ENCODE data around the gene TTI1.

The TTI1 gene

DNA sequence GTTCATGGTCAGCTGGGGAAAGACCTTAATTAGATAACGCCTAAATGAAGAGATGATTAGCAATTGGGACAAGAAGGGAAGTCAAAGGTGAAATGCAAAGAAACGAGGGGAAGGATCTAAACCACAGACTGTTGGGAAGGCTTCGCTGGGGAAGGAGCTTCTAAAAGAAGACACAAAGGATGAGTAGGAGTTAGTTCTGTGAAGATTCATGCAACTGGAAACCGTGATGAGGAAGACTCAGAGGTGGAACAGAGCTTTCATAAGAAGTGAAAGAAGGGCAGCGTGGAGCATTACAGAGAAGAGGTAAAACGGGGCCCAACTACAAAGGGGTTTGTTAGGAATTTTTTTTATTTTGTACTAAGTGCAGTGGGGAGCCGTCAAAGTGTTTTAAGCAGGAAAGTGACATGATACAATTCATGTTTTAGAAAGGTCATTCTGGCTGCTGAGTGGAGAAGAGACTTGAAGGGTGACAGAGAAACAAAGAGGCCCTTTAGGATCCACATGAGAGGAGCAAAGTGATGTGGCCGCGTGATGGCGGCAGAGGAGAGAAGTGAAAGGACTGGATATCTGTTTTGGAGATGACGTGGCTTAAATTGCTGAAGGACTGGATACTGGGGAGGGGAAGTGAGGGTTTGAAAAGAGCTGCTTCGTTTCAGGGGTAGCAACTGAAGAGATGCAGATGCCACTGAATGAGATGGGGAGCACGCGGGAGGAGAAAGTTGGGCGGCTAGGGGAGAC lies 33.6 kb downstream of the TTI1 start:
- H3K23ac ChIP-seq (ENCODE audit: low read length): no peak overlapping the region
- no peak overlapping the region for H2BK120ac ChIP-seq (ENCODE audit: low read depth, low read length)
- no peak for DNase-seq
- no peaks in the 10 kb centered on the region for H3K79me1 ChIP-seq (ENCODE audit: low read length)
- H3K4me1 ChIP-seq (ENCODE audit: control insufficient read depth, low read depth, low read length): no peaks in the 10 kb centered on the region
- H2BK5ac ChIP-seq (ENCODE audit: low read length): no peak overlapping the region
- H3K4ac ChIP-seq (ENCODE audit: low read depth, low read length): no peak overlapping the region
- H3K56ac ChIP-seq (ENCODE audit: low read length): no peak overlapping the region
- no peak overlapping the region for H2BK15ac ChIP-seq (replicated peaks; ENCODE audit: low read depth)
- no peak overlapping the region for H3K4me3 ChIP-seq (ENCODE audit: low read length)
- no peak overlapping the region for H4K5ac ChIP-seq (ENCODE audit: low read length)
- no peaks in the 10 kb centered on the region for H3K27me3 ChIP-seq (ENCODE audit: insufficient read depth, low read length, poor library complexity)
- H3K27ac ChIP-seq (ENCODE audit: low read depth, low read length): no peak overlapping the region
- H3K18ac ChIP-seq (ENCODE audit: low read length): no peak overlapping the region
- no peak overlapping the region for H3K4me2 ChIP-seq (ENCODE audit: low read length)
- WGBS (ENCODE audit: extremely low coverage, insufficient coverage, low lambda C conversion rate): no CpG with 5 or more reads among the region's 15 CpGs
- no peaks in the 10 kb centered on the region for H3K79me2 ChIP-seq (ENCODE audit: control insufficient read depth, insufficient read depth, low read length)
- no peak overlapping the region for H2AK5ac ChIP-seq (ENCODE audit: low read length)
- H3K9ac ChIP-seq (ENCODE audit: low read length): no peak overlapping the region
- H4K8ac ChIP-seq (ENCODE audit: low read depth, low read length): no peak overlapping the region
- peaks cover 14% of the 10 kb centered on the region for H3K36me3 ChIP-seq (ENCODE audit: control insufficient read depth, insufficient read depth, low read length)

DNA sequence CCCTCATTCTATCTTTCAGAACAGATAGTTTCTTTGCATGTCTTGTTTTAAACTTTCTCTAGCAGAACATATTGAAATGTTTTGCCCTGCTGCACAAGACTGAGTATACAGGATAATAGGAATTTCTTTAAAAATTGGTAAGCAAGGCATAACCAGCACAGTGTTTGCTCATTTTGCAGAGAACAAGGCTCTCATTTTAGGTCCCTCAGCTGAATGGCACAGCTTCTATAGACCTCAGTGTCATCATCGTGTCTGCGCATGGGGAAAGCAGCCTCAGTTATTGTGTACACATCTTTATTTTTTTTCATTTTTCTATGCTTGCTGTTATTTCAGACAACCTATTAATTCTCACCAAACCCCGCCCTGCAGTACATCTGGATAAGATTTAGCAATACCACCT lies 35.7 kb downstream of the TTI1 start:
- Histone ChIP-seq H3K27ac (ENCODE audit: low read depth, low read length) (no peak overlapping the region), H3K79me1 (ENCODE audit: low read length) (no peaks in the 10 kb centered on the region), H2BK120ac (ENCODE audit: low read depth, low read length) (no peak overlapping the region), H3K4me2 (ENCODE audit: low read length) (no peak overlapping the region), H2AK5ac (ENCODE audit: low read length) (no peak overlapping the region), H3K23ac (ENCODE audit: low read length) (no peak overlapping the region), H3K27me3 (ENCODE audit: insufficient read depth, low read length, poor library complexity) (no peaks in the 10 kb centered on the region), H3K56ac (ENCODE audit: low read length) (no peak overlapping the region), H3K79me2 (ENCODE audit: control insufficient read depth, insufficient read depth, low read length) (no peaks in the 10 kb centered on the region), H2BK15ac (replicated peaks; ENCODE audit: low read depth) (no peak overlapping the region), H3K4me1 (ENCODE audit: control insufficient read depth, low read depth, low read length) (no peaks in the 10 kb centered on the region), H3K4ac (ENCODE audit: low read depth, low read length) (no peak overlapping the region), H4K5ac (ENCODE audit: low read length) (no peak overlapping the region), H4K8ac (ENCODE audit: low read depth, low read length) (no peak overlapping the region), H3K36me3 (ENCODE audit: control insufficient read depth, insufficient read depth, low read length) (peaks cover 14% of the 10 kb centered on the region), H3K18ac (ENCODE audit: low read length) (no peak overlapping the region), H3K4me3 (ENCODE audit: low read length) (no peak overlapping the region), H3K9ac (ENCODE audit: low read length) (no peak overlapping the region), H2BK5ac (ENCODE audit: low read length) (no peak overlapping the region)
- DNase-seq: no peak
- WGBS (ENCODE audit: extremely low coverage, insufficient coverage, low lambda C conversion rate): no CpG with 5 or more reads among the region's 3 CpGs

DNA sequence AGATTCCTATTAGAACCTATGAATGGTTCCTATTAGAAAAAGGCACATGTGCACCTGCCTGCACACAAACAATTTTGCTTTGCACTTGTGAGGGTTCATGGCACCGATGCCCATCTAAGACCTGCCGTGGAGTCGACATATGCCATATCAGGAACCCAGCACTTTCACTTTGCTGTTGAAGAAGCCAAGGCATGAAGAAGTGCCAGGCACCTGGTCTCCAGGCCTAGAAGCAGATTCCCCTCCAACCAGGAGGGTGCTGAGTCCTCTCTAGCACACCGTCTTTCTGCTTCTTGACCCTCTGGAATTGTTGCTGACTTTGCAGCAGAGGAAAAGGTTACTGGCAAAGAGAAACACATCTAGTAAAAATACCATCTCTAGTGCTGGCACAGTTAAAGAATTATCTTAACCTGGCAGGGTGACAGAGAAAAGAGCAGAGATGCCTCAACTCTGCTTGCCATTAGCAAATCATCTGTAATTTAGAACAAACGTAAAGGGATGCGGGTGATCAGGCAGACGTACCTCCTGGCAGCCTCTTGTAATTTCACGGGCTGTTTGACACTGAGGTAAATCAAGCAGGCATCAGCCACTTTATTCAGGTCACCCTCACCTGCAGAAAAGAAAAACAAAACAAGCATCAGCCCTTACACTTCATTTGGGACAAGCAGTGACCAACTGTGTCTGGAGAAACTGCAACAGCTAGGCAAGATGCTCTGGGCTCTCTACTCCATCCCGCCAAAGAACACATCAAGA lies 37.2 kb downstream of the TTI1 start:
- Histone ChIP-seq H3K27me3 (ENCODE audit: insufficient read depth, low read length, poor library complexity) (no peaks in the 10 kb centered on the region), H3K4me2 (ENCODE audit: low read length) (no peak overlapping the region), H2BK120ac (ENCODE audit: low read depth, low read length) (no peak overlapping the region), H3K36me3 (ENCODE audit: control insufficient read depth, insufficient read depth, low read length) (peaks cover 11% of the 10 kb centered on the region), H3K79me1 (ENCODE audit: low read length) (no peaks in the 10 kb centered on the region), H3K4me1 (ENCODE audit: control insufficient read depth, low read depth, low read length) (no peaks in the 10 kb centered on the region), H4K8ac (ENCODE audit: low read depth, low read length) (no peak overlapping the region), H2BK5ac (ENCODE audit: low read length) (no peak overlapping the region), H4K5ac (ENCODE audit: low read length) (no peak overlapping the region), H3K4me3 (ENCODE audit: low read length) (no peak overlapping the region), H3K79me2 (ENCODE audit: control insufficient read depth, insufficient read depth, low read length) (no peaks in the 10 kb centered on the region), H2AK5ac (ENCODE audit: low read length) (no peak overlapping the region), H3K23ac (ENCODE audit: low read length) (no peak overlapping the region), H3K9ac (ENCODE audit: low read length) (no peak overlapping the region), H2BK15ac (replicated peaks; ENCODE audit: low read depth) (no peak overlapping the region), H3K18ac (ENCODE audit: low read length) (no peak overlapping the region), H3K4ac (ENCODE audit: low read depth, low read length) (no peak overlapping the region), H3K56ac (ENCODE audit: low read length) (no peak overlapping the region), H3K27ac (ENCODE audit: low read depth, low read length) (no peak overlapping the region)
- DNase-seq: no peak
- no CpG with 5 or more reads among the region's 9 CpGs for WGBS (ENCODE audit: extremely low coverage, insufficient coverage, low lambda C conversion rate)

DNA sequence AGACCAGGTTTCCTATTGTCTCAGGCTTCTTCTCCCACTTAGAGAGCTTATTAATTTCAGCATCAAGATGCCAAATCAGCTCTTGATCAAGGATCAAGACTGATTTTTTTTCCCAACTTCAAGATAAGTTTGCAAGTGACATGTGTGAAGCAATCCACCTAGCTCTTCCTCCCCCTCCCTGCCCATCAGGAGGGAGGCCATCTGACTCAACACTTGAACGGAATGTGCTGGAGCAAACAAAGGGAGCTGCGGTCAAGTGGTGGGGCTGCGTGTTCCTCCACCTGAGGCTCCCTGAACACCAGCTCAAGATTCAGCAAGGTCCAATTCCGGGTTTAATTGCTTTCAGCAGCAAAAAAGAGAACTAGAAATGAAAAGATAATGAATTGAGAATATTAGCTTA lies 38.7 kb downstream of the TTI1 start:
- Histone ChIP-seq H3K79me1 (ENCODE audit: low read length) (no peaks in the 10 kb centered on the region), H3K4me1 (ENCODE audit: control insufficient read depth, low read depth, low read length) (no peaks in the 10 kb centered on the region), H2BK15ac (replicated peaks; ENCODE audit: low read depth) (no peak overlapping the region), H3K4me2 (ENCODE audit: low read length) (no peak overlapping the region), H3K27me3 (ENCODE audit: insufficient read depth, low read length, poor library complexity) (no peaks in the 10 kb centered on the region), H3K4ac (ENCODE audit: low read depth, low read length) (no peak overlapping the region), H3K23ac (ENCODE audit: low read length) (no peak overlapping the region), H3K18ac (ENCODE audit: low read length) (no peak overlapping the region), H2BK120ac (ENCODE audit: low read depth, low read length) (no peak overlapping the region), H3K4me3 (ENCODE audit: low read length) (no peak overlapping the region), H3K56ac (ENCODE audit: low read length) (no peak overlapping the region), H3K9ac (ENCODE audit: low read length) (no peak overlapping the region), H3K27ac (ENCODE audit: low read depth, low read length) (no peak overlapping the region), H3K79me2 (ENCODE audit: control insufficient read depth, insufficient read depth, low read length) (no peaks in the 10 kb centered on the region), H2BK5ac (ENCODE audit: low read length) (no peak overlapping the region), H4K5ac (ENCODE audit: low read length) (no peak overlapping the region), H2AK5ac (ENCODE audit: low read length) (no peak overlapping the region), H4K8ac (ENCODE audit: low read depth, low read length) (no peak overlapping the region), H3K36me3 (ENCODE audit: control insufficient read depth, insufficient read depth, low read length) (peaks cover 6% of the 10 kb centered on the region)
- no CpG with 5 or more reads among the region's 4 CpGs for WGBS (ENCODE audit: extremely low coverage, insufficient coverage, low lambda C conversion rate)
- peak; percentile 60 for DNase-seq

DNA sequence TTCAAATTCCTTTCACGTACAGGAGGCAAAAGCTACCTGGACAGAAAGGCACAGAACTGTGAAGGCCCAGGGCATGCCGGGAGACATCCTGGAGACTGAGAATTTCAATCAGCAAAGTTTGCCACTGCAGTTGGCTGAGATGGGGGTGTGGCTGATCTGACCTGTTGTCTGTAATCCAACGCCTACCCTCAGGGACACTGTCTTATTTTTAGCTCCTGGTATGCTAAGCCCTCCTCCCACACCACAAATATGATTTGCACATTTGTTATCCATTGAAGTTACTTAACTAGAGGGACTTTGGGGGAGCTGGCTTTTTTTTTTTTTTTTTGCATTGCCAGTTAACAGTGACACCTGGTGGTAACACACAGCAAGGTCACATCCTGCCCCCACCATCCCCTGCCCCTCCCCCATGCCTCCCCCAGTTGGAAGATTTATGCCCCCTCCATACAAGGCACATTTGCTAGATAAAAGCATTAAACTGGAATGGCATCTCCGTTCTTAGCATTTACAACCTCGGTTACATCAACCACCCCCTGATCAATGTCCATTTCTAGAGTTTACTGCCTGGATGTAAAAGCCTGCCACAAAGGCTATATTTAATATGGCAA lies 40.4 kb downstream of the TTI1 start:
- Histone ChIP-seq H3K27ac (ENCODE audit: low read depth, low read length) (no peak overlapping the region), H3K18ac (ENCODE audit: low read length) (no peak overlapping the region), H3K9ac (ENCODE audit: low read length) (no peak overlapping the region)

More for the DNA sequence above, 40.4 kb downstream of the TTI1 start:
- peak; percentile 13 for DNase-seq
- H2BK15ac ChIP-seq (replicated peaks; ENCODE audit: low read depth): no peak overlapping the region
- H2BK5ac ChIP-seq (ENCODE audit: low read length): no peak overlapping the region
- no peak overlapping the region for H3K23ac ChIP-seq (ENCODE audit: low read length)
- H3K79me2 ChIP-seq (ENCODE audit: control insufficient read depth, insufficient read depth, low read length): no peaks in the 10 kb centered on the region
- H2AK5ac ChIP-seq (ENCODE audit: low read length): no peak overlapping the region
- peaks cover 4% of the 10 kb centered on the region for H3K36me3 ChIP-seq (ENCODE audit: control insufficient read depth, insufficient read depth, low read length)
- no peak overlapping the region for H2BK120ac ChIP-seq (ENCODE audit: low read depth, low read length)
- no peak overlapping the region for H3K56ac ChIP-seq (ENCODE audit: low read length)
- H3K4ac ChIP-seq (ENCODE audit: low read depth, low read length): no peak overlapping the region
- no peaks in the 10 kb centered on the region for H3K27me3 ChIP-seq (ENCODE audit: insufficient read depth, low read length, poor library complexity)
- no peak overlapping the region for H4K5ac ChIP-seq (ENCODE audit: low read length)
- H3K4me3 ChIP-seq (ENCODE audit: low read length): no peak overlapping the region
- no peak overlapping the region for H4K8ac ChIP-seq (ENCODE audit: low read depth, low read length)
- H3K4me1 ChIP-seq (ENCODE audit: control insufficient read depth, low read depth, low read length): no peaks in the 10 kb centered on the region
- no CpG with 5 or more reads among the region's 5 CpGs for WGBS (ENCODE audit: extremely low coverage, insufficient coverage, low lambda C conversion rate)
- no peaks in the 10 kb centered on the region for H3K79me1 ChIP-seq (ENCODE audit: low read length)
- H3K4me2 ChIP-seq (ENCODE audit: low read length): no peak overlapping the region
